PFSK-1 (cell line): ENCODE data around the gene SLC35F1.

Source experiments
- FOXP2 ChIP-seq: optimal IDR thresholded peaks from 2 replicates; pipeline ENCODE3; 2011; ENCODE audit warnings: borderline replicate concordance, control low read depth, inconsistent platforms; ENCODE audit not compliant: insufficient read depth; ENCODE audit errors: extremely low read length, extremely low read depth
- POLR2AphosphoS5 ChIP-seq: IDR thresholded peaks from 2 replicates; pipeline ENCODE4 v1.6.1; 2012; ENCODE audit warnings: low read depth, mild to moderate bottlenecking, control low read depth, low read length, moderate library complexity
- REST ChIP-seq, 2 experiments: IDR thresholded peaks; 2 replicates each; pipeline versions ENCODE4 v1.6.1 to v1.8.0; 2011 to 2012; ENCODE audit warnings: low read depth in 2 of 2, low read length in 2 of 2, control low read depth in 1 of 2, inconsistent platforms in 1 of 2, mild to moderate bottlenecking in 1 of 2, moderate library complexity in 1 of 2; ENCODE audit not compliant: insufficient read depth in 1 of 2
- SIN3A ChIP-seq: IDR thresholded peaks from 2 replicates; pipeline ENCODE4 v1.6.1; 2012; ENCODE audit warnings: mild to moderate bottlenecking, low read length, moderate library complexity, borderline replicate concordance; ENCODE audit not compliant: insufficient read depth
- TAF1 ChIP-seq: IDR thresholded peaks from 2 replicates; pipeline ENCODE4 v1.6.1; 2012; ENCODE audit warnings: low read length, control low read depth, borderline replicate concordance; ENCODE audit not compliant: insufficient read depth

SLC35F1 gene

GRCh38 chr6:117960877-117961276 lies 53.8 kb downstream of the SLC35F1 start:
- TF ChIP-seq FOXP2 (no peak), TAF1 (no peak), REST (IDR thresholded peaks at IDR 0.05; ENCODE audit: insufficient read depth in 1 of 2, low read depth in 2 of 2, low read length in 2 of 2) (no peak), POLR2AphosphoS5 (no peak), SIN3A (no peak)

- TF ChIP-seq SIN3A (no peak), TAF1 (no peak), POLR2AphosphoS5 (no peak), FOXP2 (no peak), REST (IDR thresholded peaks at IDR 0.05; ENCODE audit: insufficient read depth in 1 of 2, low read depth in 2 of 2, low read length in 2 of 2) (no peak)
These were observed 54.2 kb downstream of the SLC35F1 start for GRCh38 chr6:117961301-117961700.

- no peak for TF ChIP-seq POLR2AphosphoS5
- no peak for TF ChIP-seq SIN3A
- no peak for TF ChIP-seq TAF1
- no peak for TF ChIP-seq FOXP2
- TF ChIP-seq REST (IDR thresholded peaks at IDR 0.05; ENCODE audit: insufficient read depth in 1 of 2, low read depth in 2 of 2, low read length in 2 of 2) = no peak
These were observed 64.6 kb downstream of the SLC35F1 start for GRCh38 chr6:117971637-117972036.

- TF ChIP-seq REST (IDR thresholded peaks at IDR 0.05; ENCODE audit: insufficient read depth in 1 of 2, low read depth in 2 of 2, low read length in 2 of 2) (no peak), SIN3A (no peak), POLR2AphosphoS5 (no peak), TAF1 (no peak), FOXP2 (no peak)
These were observed 68.0 kb downstream of the SLC35F1 start for GRCh38 chr6:117974914-117975627.
